ENCODE data around the gene SCAP. TPM values are rescaled to one million over a fixed set of nuclear protein-coding genes. Genes with fewer than 3 reads are reported as not detected.

Gene SCAP
- total RNA-seq, 6 donors from 2014 or later, result 65.7 to 134 (median 81.8) TPM

DNA sequence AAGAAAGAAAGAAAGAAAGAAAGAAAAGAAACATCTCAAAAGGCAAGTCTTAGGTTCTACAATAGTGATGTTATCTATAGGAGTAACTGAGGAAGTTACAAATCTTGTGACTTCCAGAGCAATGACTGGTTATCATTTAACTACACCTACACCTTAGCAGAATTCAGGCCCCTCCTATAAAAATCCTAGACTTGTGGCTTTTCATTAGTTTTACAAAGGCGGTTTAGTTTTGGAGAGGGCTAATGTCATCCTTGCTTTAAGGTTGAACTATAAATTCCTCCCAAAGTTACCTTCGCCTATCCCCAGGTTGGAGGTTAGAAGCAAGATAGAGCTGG lies 4.1 kb upstream of the SCAP start:
- WGBS, 2 donors, result 100% methylated on average over 2 of the region's 2 CpGs
- Histone ChIP-seq H3K9me3 (no peaks in the 10 kb centered on the region), H3K4me1 (peaks cover 10 to 17% (median 11%) of the 10 kb centered on the region in 4 donors), H3K27me3 (no peaks in the 10 kb centered on the region), H3K27ac (no peak overlapping the region), H3K4me3 (no peak overlapping the region), H3K36me3 (no peaks in the 10 kb centered on the region)
- DNase-seq (no peak), ATAC-seq (ENCODE audit: low FRiP score in 2 of 2) (no peak)
- no peak for TF ChIP-seq EP300 (IDR thresholded peaks at IDR 0.05)
- no peak for TF ChIP-seq POLR2A (IDR thresholded peaks at IDR 0.05)
- no peak for TF ChIP-seq POLR2AphosphoS5 (IDR thresholded peaks at IDR 0.05)
- TF ChIP-seq, protein P1, sequence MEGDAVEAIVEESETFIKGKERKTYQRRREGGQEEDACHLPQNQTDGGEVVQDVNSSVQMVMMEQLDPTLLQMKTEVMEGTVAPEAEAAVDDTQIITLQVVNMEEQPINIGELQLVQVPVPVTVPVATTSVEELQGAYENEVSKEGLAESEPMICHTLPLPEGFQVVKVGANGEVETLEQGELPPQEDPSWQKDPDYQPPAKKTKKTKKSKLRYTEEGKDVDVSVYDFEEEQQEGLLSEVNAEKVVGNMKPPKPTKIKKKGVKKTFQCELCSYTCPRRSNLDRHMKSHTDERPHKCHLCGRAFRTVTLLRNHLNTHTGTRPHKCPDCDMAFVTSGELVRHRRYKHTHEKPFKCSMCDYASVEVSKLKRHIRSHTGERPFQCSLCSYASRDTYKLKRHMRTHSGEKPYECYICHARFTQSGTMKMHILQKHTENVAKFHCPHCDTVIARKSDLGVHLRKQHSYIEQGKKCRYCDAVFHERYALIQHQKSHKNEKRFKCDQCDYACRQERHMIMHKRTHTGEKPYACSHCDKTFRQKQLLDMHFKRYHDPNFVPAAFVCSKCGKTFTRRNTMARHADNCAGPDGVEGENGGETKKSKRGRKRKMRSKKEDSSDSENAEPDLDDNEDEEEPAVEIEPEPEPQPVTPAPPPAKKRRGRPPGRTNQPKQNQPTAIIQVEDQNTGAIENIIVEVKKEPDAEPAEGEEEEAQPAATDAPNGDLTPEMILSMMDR (IDR thresholded peaks at IDR 0.05), result no peak

DNA sequence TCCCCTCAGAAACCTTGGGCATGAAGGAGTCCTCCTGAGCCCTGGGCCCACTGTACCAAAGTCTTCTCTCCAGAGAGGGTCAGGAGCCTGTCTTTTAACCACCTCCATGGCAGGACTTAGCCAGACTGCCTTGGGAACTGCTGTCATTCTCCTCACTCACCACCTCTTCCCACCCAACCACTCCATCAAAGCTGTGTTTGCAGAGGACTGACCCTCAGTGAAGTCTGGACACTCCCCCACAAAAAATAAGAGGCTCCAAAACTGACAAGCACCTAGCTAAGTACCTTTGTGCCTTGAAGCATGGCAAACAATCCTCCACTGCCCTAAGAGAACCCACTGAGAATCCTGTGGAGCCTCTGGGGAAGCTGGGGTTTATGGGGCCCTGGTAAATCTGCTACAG lies 2.3 kb upstream of the SCAP start:
- TF ChIP-seq EP300 (IDR thresholded peaks at IDR 0.05) (no peak), POLR2AphosphoS5 (IDR thresholded peaks at IDR 0.05) (no peak)
- TF ChIP-seq, protein P1 (IDR thresholded peaks at IDR 0.05), result no peak
- no peaks in the 10 kb centered on the region for H3K27me3 ChIP-seq
- no peaks in the 10 kb centered on the region for H3K9me3 ChIP-seq
- no peak overlapping the region for H3K27ac ChIP-seq
- no peaks in the 10 kb centered on the region for H3K36me3 ChIP-seq
- peaks cover 18 to 33% (median 19%) of the 10 kb centered on the region in 4 donors for H3K4me1 ChIP-seq
- no peak for DNase-seq
- no peak for ATAC-seq (ENCODE audit: low FRiP score in 2 of 2)
- no peak overlapping the region for H3K4me3 ChIP-seq

DNA sequence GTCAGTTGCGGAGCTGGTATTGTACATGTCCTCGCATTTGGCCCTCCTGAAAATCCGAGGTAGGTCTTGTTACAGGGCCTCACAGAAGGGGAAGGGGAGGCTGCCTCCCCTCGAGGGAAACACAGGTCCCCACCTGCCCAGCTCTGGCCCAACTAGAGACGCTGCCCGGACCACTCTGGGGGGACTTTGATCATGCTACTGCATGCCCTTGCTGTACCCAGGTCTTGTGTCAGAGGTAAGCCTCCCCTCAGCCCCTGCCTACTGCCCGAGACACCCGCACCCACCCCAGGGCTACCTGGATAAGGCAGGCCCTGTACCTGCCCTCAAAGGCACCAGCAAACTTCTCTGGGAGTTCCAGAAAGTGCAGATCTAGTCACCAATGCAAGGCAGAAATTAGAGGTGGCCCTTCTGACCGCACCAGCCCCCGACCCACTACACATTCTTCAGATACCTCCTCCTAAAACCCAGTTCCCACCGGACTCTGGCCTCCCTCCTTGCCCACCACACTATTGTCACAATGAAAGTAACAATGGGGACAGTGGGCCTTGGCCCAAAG lies 981 bp upstream of the SCAP start:
- peak overlapping the region in 3 of 4 donors; percentile 97 to 99 (median 98) for H3K4me3 ChIP-seq
- WGBS, 2 donors, result 92 to 93% methylated on average over 6 to 11 of the region's 11 CpGs
- H3K27ac ChIP-seq, result peak overlapping the region in 1 of 4 donors; percentile 90
- peaks cover 18 to 33% (median 19%) of the 10 kb centered on the region in 4 donors for H3K4me1 ChIP-seq
- ATAC-seq (ENCODE audit: low FRiP score in 2 of 2) (no peak), DNase-seq (no peak)
- no peaks in the 10 kb centered on the region for H3K27me3 ChIP-seq
- H3K9me3 ChIP-seq, result no peaks in the 10 kb centered on the region
- H3K36me3 ChIP-seq, result no peaks in the 10 kb centered on the region
- no peak for TF ChIP-seq POLR2AphosphoS5 (IDR thresholded peaks at IDR 0.05)
- no peak for TF ChIP-seq POLR2A (IDR thresholded peaks at IDR 0.05)
- TF ChIP-seq, protein P1 (IDR thresholded peaks at IDR 0.05), result no peak
- no peak for TF ChIP-seq EP300 (IDR thresholded peaks at IDR 0.05)

DNA sequence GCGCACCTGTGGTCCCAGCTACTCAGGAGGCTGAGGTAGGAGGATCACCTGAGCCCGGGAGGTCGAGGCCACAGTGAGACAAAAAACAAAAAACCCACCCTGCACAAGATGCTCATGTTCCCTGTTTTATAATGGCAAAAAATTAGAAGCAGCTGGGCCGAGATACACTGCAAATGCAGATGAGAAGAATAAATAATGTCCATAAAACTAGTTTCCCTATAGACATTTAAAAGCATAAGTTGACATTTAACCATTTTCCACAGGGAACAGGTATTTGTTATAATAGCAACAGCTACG lies 537 bp upstream of the SCAP start:
- Histone ChIP-seq H3K4me1 (peaks cover 18 to 33% (median 19%) of the 10 kb centered on the region in 4 donors), H3K27me3 (no peaks in the 10 kb centered on the region), H3K4me3 (peak overlapping the region; percentile 18 to 99 (median 98)), H3K27ac (peak overlapping the region; percentile 77 to 90 (median 86)), H3K36me3 (no peaks in the 10 kb centered on the region), H3K9me3 (no peaks in the 10 kb centered on the region)
- WGBS, 2 donors, result 56 to 60% methylated on average over 5 of the region's 5 CpGs
- no peak for ATAC-seq (ENCODE audit: low FRiP score in 2 of 2)
- no peak for TF ChIP-seq POLR2AphosphoS5 (IDR thresholded peaks at IDR 0.05)
- TF ChIP-seq, protein P1 (IDR thresholded peaks at IDR 0.05), result no peak
- no peak for TF ChIP-seq EP300 (IDR thresholded peaks at IDR 0.05)
- no peak for DNase-seq

DNA sequence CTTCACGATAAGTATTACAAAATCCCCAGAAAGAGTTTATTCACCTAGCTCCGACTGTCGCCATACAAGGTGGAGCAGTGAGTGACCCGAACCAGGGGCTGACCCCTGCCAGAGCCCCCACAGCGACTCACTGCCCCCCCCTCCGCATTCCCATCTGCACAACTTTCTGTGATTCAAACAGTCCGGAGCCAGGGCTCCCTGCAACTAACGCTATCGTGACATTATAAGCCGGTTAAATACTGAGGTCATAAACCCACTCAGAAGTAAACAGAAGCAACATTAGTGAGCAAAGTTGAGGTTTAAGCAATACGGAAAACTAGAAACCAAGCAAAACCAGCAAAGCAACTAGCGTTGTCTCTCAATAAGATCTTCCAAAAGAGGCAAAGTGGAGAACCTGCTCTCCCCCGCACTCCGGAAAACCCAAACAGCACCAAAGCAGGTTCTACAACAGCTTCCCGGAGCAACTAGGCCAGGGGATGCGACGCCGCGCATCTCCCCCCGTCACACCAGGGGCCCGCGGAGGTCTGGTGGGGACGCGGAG lies 642 bp downstream of the SCAP start:
- TF ChIP-seq POLR2AphosphoS5 (IDR thresholded peaks at IDR 0.05) (no peak), EP300 (IDR thresholded peaks at IDR 0.05) (no peak), POLR2A (IDR thresholded peaks at IDR 0.05) (no peak)
- TF ChIP-seq, protein P1 (IDR thresholded peaks at IDR 0.05), result no peak
- peaks cover 18 to 33% (median 19%) of the 10 kb centered on the region in 4 donors for H3K4me1 ChIP-seq
- 2% methylated on average over 16 to 23 of the region's 24 CpGs for WGBS, 2 donors
- H3K27me3 ChIP-seq, result no peaks in the 10 kb centered on the region
- H3K27ac ChIP-seq, result peak overlapping the region; percentile 77 to 90 (median 86)
- ATAC-seq (ENCODE audit: low FRiP score in 2 of 2) (peak in 1 of 2 donors; percentile 14), DNase-seq (no peak)
- H3K9me3 ChIP-seq, result no peaks in the 10 kb centered on the region
- no peaks in the 10 kb centered on the region for H3K36me3 ChIP-seq
- peak overlapping the region; percentile 97 to 99 (median 98) for H3K4me3 ChIP-seq
